ENCODE results near the gene SIGLECL1.

The SIGLECL1 gene

DNA sequence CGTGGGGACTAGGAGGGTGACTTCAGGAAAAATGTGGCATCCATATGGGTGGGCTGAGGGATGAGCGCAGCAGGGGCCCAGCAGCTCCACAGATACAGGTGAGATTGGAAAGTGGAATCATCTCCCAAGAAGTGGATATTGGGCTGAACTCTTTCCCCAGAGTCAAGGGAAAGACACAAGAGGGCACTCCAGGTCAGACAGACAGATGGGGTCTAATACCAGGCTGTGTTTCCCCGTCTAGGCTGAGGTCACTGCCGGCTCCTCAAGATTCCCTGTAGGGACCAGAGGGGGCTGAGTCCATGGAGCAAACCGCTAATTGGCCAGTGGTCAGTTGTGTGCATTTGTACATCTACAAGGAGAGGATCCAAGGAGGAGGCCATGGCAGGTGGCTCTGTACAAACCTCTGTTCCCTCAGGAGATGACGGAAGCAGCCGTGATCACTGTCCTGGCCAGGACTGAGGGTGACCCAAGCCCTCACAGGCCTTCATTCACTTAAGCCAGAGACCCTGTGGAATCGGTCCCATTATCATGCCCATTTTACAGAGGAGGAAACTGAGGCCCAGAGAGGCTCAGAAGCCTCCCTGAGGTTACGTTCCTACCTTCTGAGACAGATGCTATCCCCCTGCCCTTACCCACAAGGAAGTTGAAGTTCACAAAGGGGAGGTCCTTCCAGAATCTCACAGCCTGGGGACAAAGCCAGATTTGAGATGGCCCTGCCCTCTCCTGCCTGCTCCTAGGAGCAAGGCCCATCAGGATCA lies 45.6 kb downstream of the SIGLECL1 start:
- no peak for DNase-seq

DNA sequence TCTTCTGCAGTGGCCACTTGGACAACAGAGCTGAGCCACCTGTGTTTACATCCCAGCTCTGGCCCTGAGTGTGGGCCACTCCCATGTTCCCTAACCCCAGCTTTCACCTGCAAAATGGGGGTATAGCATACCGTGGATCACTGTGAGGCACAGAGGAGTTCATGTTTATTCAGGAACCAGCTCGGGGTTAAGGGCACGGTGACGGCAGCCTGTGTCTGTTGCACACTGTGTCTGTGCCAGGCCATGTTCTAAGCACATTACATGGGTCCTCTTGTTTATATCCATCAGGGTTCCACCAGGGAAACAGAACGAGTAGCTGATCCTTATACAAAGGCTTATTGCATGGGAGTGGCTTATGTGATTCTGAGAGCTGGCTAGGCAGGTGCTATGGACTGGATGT lies 46.5 kb downstream of the SIGLECL1 start:
- no peak for DNase-seq

DNA sequence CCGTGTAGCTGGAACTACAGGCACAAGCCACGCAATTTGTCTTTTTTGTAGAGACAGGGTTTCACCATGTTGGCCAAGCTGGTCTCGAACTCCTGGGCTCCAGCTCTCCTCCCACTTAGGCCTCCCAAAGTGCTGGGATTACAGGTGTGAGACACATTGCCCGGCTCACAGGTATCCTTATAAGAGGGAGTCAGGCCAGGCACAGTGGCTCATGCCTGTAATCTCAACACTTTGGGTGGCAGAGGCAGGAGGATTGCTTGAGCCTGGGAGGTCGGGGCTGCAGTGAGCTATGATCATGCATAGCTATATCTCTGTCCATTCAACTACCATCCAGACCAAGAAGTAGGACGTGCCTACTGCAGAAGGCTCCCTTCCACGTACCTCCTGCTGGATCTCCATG lies 50.4 kb downstream of the SIGLECL1 start:
- no peak for DNase-seq

DNA sequence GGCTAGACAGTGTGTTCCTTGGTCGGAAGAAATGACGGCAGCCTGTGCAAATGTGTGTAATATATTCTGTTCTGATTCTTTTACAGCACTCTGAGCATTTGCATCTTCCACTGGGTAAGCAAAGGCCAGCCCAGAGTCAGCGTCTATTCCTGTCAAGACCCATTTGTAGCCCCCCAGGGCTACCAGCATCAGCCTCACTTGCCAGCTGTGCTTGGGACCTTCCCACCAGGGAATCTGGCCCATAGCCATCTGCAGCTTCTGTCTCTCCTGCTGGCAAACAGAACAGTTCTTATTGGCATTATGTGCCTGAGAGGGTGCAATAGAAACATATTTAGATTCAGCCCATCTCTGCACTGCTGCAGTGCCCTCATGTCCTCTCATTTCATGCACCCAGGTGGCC lies 54.6 kb downstream of the SIGLECL1 start:
- no peak for DNase-seq

DNA sequence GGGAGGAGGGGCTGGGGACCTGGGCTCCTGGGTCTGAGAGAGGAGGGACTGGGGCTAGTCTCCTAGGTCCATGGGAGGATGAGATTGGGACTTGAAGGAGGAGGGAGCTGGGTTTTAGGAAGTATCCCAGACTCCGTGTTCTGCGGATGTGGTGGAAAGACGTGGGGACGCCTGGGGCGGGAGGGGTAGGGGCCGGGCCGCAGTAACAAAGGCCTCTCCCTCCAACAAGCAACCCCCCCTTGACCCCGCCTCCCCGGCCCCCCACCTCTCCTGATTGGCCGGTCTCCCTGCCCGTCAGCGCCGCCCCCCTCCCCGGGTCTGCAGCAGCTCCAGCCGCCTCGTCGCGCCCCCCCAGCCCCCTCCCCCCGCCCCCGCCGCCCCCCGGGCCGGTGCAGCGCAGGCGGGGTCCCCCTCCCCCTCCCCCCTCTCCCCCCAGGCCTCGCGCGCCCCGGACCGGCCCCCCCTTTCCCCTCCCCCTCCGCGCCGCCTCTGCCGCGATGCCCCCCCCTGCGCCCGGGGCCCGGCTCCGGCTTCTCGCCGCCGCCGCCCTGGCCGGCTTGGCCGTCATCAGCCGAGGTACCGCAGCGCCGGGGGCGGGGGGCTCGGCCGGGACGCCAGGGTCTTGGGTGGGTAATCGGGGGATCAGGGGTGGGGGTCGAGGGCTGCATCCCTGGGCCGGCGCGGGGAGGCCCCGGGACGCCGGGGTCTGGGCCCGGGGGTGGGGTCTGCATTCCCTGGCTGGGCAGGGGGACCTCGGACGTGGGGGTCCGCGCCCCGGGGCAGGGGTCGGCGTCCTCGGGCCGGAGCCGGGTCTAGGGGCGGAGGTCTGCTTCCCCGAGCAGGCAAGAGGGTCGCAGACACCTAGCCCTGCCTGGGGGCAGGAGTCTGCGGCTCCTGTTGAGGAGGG lies 60.7 kb downstream of the SIGLECL1 start, which contains the start of gene IGLON5:
IGLON5 (plus strand) TSS at position 294 of the 907 bp plus-strand sequence; CDS start at position 498, 204 bp downstream.
- DNase-seq, result peak in 1 of 2 donors; percentile 17

DNA sequence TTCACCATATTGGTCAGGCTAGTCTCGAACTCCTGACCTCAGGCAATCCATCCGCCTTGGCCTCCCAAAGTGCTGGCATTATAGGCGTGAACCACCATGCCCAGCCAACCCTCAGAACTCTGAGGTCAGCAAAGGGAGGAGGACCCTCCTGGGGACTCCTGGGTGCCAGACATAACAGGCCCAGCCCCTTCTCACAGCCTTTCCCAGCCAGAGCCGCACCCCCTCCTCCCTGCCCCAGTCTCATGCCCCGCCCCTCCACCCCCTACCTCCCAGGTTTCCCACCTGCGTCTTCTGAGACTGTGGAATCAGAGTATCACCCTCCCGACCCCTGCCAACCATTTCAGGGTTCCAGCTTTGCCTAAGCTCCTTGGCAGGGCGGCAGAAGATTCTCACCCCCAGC lies 65.8 kb downstream of the SIGLECL1 start:
- DNase-seq, result no peak

DNA sequence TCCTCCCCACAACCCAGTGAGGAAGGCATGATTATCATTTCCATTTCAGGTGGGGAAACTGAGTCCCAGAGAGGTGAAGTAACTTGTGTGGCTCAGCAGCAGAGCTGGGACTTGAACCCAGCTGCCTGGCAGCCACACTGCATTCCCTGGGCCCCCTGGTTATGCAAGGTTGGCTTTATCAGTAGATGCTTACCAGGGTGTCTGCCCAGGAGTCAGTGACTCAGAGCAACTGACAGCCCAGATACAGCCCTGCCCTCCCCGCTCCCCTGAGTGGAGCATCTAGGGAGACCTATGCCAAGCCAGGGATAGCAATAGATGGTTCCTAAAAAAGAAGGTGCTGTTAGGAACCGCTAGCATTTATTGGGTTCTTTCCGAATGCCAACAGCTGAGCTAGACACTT lies 66.5 kb downstream of the SIGLECL1 start:
- DNase-seq, result no peak

DNA sequence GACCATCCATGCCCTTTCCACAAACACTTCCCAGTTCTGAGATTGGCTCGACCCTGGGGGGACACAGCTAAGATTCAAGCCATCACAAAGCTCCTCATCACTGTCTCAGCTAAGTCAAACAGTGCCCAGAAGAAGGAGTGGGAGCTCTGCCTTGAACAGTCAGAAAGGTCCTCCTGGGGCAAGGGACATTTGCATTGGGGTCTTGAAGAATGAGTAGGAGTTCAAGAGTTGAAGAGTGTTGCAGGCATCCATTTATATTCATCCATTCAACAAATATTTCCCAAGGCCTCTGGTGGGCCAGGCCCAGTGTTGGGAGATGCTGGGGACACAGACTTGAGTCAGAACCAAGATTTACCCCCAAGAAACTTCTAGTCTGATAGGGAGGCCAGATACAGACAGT lies 67.1 kb downstream of the SIGLECL1 start:
- DNase-seq, result no peak

Measured in hippocampal formation (tissue), 2 donors.